22Rv1 (cell line): ENCODE data around the gene DENND5B.

Experiments
- H3K27ac ChIP-seq: fragments of 450-650 bp; 2 replicates; pipeline ENCODE4 v1.5.1; 2017
- ZFX ChIP-seq: fragments of 450-650 bp; IDR thresholded peaks from 2 replicates; pipeline ENCODE4 v1.6.1; 2017; ENCODE audit warnings: antibody characterized with exemption, borderline replicate concordance
- TF ChIP-seq, protein P1 (sequence below): fragments of 450-650 bp; IDR thresholded peaks from 2 replicates; pipeline ENCODE4 v1.5.1; 2017; ENCODE audit warnings: mild to moderate bottlenecking

DENND5B gene

DNA sequence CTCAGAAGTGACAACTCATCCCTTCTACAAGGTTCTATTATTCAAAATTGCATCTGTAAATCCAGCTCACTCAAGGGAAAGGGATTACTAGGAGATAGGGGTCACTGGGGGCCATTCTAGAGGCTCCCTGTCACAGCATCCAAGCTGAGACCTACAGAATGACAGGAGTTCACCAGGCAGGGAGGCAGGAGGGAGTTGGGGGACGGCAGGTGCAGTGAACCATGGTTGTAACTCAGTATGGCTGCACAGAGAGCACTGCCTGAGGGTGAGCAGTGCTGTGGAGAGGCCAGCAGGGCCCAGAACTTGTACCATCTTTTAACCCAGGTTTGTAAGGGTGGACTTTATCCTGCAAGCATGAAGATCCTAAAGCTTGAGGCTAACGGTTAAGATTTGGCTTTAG is 227.1 kb downstream of the DENND5B start:
- TF ChIP-seq, protein P1, sequence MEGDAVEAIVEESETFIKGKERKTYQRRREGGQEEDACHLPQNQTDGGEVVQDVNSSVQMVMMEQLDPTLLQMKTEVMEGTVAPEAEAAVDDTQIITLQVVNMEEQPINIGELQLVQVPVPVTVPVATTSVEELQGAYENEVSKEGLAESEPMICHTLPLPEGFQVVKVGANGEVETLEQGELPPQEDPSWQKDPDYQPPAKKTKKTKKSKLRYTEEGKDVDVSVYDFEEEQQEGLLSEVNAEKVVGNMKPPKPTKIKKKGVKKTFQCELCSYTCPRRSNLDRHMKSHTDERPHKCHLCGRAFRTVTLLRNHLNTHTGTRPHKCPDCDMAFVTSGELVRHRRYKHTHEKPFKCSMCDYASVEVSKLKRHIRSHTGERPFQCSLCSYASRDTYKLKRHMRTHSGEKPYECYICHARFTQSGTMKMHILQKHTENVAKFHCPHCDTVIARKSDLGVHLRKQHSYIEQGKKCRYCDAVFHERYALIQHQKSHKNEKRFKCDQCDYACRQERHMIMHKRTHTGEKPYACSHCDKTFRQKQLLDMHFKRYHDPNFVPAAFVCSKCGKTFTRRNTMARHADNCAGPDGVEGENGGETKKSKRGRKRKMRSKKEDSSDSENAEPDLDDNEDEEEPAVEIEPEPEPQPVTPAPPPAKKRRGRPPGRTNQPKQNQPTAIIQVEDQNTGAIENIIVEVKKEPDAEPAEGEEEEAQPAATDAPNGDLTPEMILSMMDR: no peak
- no peak for TF ChIP-seq ZFX
- no peak overlapping the region for H3K27ac ChIP-seq

DNA sequence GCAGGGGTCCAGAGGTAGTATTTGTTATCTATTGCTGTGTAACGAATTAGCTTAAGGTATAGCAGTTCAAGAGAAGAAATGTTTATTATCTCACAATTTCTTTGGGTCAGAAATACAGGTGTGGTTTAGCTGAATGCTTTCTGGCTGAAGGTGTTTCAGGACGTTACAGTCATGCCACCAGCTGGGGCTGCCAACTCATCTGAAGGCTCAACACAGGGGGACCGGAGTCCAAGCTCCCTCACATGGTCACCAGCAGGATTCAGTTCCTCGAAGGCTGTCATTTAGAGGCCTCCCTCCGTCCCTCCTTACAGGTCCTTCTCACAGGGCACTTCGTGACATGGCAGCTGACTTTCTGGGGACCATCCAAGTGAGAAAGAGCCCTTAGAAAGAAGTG is 227.5 kb downstream of the DENND5B start:
- TF ChIP-seq, protein P1: no peak
- no peak for TF ChIP-seq ZFX
- no peak overlapping the region for H3K27ac ChIP-seq

DNA sequence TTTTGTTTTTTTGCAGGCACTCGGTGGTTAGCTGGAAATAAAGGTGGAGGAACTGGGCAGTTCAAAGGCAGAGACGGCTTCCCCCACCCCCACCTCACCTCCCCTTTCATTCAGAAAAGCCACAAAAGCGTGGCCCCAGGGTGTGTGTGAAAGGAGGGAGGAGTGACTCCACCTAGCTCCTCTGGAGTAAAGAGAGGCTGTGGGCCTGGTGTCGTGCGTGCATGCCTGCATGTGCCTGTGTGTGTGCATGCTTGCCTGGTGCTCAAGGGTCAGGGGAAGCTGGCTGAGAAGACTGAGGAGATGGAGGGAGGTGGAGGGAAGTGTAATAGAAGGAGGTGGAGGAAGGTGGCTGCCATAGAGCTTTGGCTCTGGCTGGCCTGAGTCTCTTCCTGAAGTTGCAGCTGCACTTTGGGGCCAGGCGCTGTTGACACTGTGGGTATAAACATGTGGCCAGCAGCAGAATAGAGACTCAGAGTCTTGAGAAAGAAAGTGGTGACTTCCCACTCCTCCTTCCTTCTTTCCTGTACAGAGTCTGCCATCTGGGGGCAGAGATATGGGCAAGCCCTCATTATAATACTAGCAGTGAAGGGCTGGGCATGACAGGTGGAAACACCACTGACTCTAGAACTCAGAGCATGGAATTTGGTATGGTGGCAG is 228.0 kb downstream of the DENND5B start:
- H3K27ac ChIP-seq: no peak overlapping the region
- TF ChIP-seq ZFX: no peak
- TF ChIP-seq, protein P1: no peak

DNA sequence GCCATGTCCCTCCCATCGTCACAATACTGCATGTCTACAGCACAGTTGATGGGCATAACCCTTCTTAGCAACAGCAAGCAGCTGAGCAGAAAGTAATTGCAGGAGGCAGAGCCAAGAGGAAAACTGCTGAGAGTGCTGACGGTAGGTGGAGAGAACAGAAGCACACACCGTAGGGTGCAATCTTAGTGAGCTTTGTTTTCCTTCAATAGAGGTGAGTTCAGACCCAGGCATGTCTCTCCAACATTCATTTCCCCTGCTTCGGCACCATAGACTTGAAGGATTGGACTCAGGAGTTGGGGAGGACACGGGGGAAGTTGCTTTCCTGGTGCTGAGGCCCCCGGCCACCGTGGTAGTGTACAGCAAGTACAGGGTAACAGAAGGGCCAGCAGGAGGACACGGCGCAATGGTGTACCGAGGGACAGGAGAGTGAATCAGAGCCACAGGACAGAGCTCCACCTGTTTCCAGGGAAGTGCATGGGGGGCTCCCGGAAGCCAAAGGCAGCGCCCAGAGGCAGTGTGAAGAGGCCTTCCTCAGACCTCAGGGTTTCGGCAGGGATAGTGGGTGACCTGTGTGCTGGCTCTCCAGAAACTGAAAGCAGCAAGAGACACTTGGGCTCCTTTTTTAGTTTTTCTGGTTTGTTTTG is 228.7 kb downstream of the DENND5B start:
- no peak for TF ChIP-seq ZFX
- TF ChIP-seq, protein P1: no peak
- no peak overlapping the region for H3K27ac ChIP-seq

DNA sequence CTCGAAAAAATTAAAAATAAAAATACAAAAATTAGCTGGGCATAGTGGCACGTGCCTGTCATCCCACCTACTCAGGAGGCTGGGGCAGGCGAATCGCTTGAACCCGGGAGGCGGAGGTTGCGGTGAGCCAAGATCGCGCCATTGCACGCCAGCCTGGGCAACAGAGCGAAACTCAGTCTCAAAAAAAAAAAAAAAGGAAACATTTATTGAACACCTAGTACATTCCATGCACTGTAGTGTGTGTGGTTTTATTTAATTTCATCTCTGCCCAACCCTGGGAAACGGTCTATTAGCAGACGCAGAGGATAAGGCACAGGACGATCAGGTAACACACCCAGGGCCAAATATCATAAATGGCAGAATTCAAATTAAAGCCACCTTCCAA is 229.2 kb downstream of the DENND5B start:
- TF ChIP-seq ZFX: no peak
- TF ChIP-seq, protein P1: no peak
- no peak overlapping the region for H3K27ac ChIP-seq

DNA sequence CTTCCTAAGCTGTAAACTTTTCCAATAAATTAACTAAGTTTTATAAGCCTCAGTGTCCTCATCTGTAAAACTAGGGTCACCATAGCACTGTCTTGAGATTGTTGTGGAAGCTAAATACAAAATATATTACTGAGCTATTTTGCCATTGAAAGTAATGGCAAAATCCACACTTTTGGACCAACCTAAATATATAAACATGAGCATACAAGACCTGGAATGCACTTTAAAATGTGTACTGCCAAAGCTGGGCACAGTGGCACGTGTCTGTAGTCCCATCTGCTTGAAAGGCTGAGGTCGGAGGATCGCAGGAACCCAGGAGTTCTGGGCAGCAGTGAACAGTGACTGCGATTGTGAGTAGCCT is 235.2 kb downstream of the DENND5B start:
- no peak for TF ChIP-seq ZFX
- TF ChIP-seq, protein P1: no peak
- H3K27ac ChIP-seq: no peak overlapping the region
